ENCODE data around the gene DYNLL1.

- TF ChIP-seq POLR2AphosphoS5 (IDR thresholded peaks at IDR 0.05; ENCODE audit: borderline replicate concordance, low read depth, low read length) (no peak), EZH2 (IDR thresholded peaks at IDR 0.05) (no peak)
These were observed 4.9 kb upstream of the DYNLL1 start for GRCh38 chr12:120490833-120491512.

Data from SK-N-MC (cell line).